Stimulated activated effector memory CD8-positive, alpha-beta T cell treated with anti-CD3 and anti-CD28 coated beads, Interleukin-12 subunit alpha, Interleukin-12 subunit beta, amount 100 ng/mL, for 72 hours (primary cell): Measurements from ENCODE around the gene SEPTIN2.
"Not testable (repeated sequence)": the region's sequence is repeated elsewhere in the genome, so short reads cannot be mapped to it uniquely, and the experiment has no call there.

Experiments
- ATAC-seq: fragments of 150-1000 bp; cut with Tn5 transposase; 2 replicates; pipeline ENCODE4 v1.10.0; 2021
- DNase-seq, 2 donors: peaks; one replicate each; pipeline ENCODE4 v3.0.0; 2021 to 2022; ENCODE audit warnings: low spot score in 2 of 2
- H3K27ac Mint-ChIP-seq: one replicate; pipeline ENCODE4 v1.8.0; 2022; ENCODE audit warnings: mild to moderate bottlenecking, mixed read lengths
- H3K36me3 Mint-ChIP-seq: one replicate; pipeline ENCODE4 v1.8.0; 2022; ENCODE audit warnings: mild to moderate bottlenecking, mixed read lengths
- H3K4me1 Mint-ChIP-seq: one replicate; pipeline ENCODE4 v1.8.0; 2022; ENCODE audit warnings: mixed read lengths
- H3K4me3 Mint-ChIP-seq: one replicate; pipeline ENCODE4 v1.8.0; 2022; ENCODE audit warnings: mild to moderate bottlenecking, mixed read lengths
- H3K9me3 Mint-ChIP-seq: one replicate; pipeline ENCODE4 v1.8.0; 2022; ENCODE audit warnings: mixed read lengths

The SEPTIN2 gene

GRCh38 chr2:241317391-241317790, 1.7 kb downstream of the SEPTIN2 start:
- H3K4me1 Mint-ChIP-seq = peaks cover 63% of the 10 kb centered on the region
- peak overlapping the region; percentile 100 for H3K27ac Mint-ChIP-seq
- no peaks in the 10 kb centered on the region for H3K9me3 Mint-ChIP-seq
- ATAC-seq (no peak), DNase-seq (no peak)
- H3K36me3 Mint-ChIP-seq = peaks cover 73% of the 10 kb centered on the region
- H3K4me3 Mint-ChIP-seq = peak overlapping the region; percentile 95

GRCh38 chr2:241318830-241319229, 3.1 kb downstream of the SEPTIN2 start:
- ATAC-seq, H3K9me3 Mint-ChIP-seq, DNase-seq, H3K27ac Mint-ChIP-seq: not testable (repeated sequence)
- Mint-ChIP-seq H3K36me3 (peaks cover 87% of the 10 kb centered on the region), H3K4me1 (peaks cover 59% of the 10 kb centered on the region), H3K4me3 (peak overlapping the region; percentile 95)

GRCh38 chr2:241320394-241320793, 4.7 kb downstream of the SEPTIN2 start:
- H3K4me3 Mint-ChIP-seq = peak overlapping the region; percentile 95

DNA sequence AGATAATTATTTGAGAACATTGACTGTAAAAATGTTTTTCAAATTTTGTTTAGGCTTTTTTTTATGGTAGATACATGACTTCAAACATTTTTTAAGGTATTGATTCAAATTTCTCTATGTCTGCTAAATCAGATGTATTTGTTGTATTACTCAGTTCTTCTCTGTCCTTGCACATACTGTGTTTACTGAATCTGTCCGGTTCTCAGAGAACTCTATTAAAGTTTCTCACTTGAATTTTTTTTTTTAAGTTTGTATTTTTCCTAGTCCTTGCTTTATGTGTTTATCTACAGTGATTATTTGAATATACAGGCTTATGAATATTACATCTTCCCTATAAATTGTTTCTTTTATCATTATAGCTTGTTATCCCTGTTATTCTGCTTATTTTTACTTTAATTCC, 5.3 kb downstream of the SEPTIN2 start:
- Mint-ChIP-seq H3K4me3 (peak overlapping the region; percentile 95), H3K27ac (peak overlapping the region; percentile 58), H3K4me1 (peaks cover 68% of the 10 kb centered on the region), H3K36me3 (peaks cover 98% of the 10 kb centered on the region), H3K9me3 (no peaks in the 10 kb centered on the region)
- DNase-seq = no peak
- ATAC-seq = no peak

More at GRCh38 chr2:241320394-241320793, 4.7 kb downstream of the SEPTIN2 start:
- ATAC-seq = no peak
- no peak for DNase-seq
- peaks cover 98% of the 10 kb centered on the region for H3K36me3 Mint-ChIP-seq
- H3K4me1 Mint-ChIP-seq = peaks cover 67% of the 10 kb centered on the region
- peak overlapping the region; percentile 58 for H3K27ac Mint-ChIP-seq
- no peaks in the 10 kb centered on the region for H3K9me3 Mint-ChIP-seq

DNA sequence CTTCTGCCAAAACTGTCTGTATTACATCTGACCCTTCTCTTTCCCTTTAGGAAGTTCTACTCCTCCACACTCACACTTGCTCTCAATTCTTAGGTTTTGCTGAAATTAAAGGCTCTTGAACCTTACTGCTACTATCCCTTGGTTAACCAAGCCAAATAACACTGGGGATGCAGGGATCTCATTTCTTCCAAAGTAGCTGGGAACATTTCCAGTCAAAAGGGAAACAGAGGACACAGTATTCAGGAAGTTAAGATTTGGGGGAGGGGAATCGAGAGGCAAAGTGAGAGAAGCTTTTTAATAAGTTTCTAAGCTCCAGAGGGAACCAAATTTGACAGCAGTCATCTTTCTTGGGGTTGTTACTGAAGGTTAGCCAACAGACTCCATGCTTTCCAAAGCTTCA, 6.2 kb downstream of the SEPTIN2 start:
- Mint-ChIP-seq H3K27ac (no peak overlapping the region), H3K4me3 (no peak overlapping the region)
- no peak for ATAC-seq

GRCh38 chr2:241323778-241324177, 8.1 kb downstream of the SEPTIN2 start:
- Mint-ChIP-seq H3K27ac (peak overlapping the region; percentile 53), H3K36me3 (peaks cover 97% of the 10 kb centered on the region), H3K4me3 (no peak overlapping the region), H3K9me3 (no peaks in the 10 kb centered on the region), H3K4me1 (peaks cover 54% of the 10 kb centered on the region)
- peak; percentile 64 for ATAC-seq
- no peak for DNase-seq

More for the DNA sequence above, 6.2 kb downstream of the SEPTIN2 start:
- DNase-seq = no peak
- peaks cover 64% of the 10 kb centered on the region for H3K4me1 Mint-ChIP-seq
- no peaks in the 10 kb centered on the region for H3K9me3 Mint-ChIP-seq
- peaks cover 97% of the 10 kb centered on the region for H3K36me3 Mint-ChIP-seq

GRCh38 chr2:241324775-241325174, 9.1 kb downstream of the SEPTIN2 start:
- H3K9me3 Mint-ChIP-seq = no peaks in the 10 kb centered on the region
- peaks cover 97% of the 10 kb centered on the region for H3K36me3 Mint-ChIP-seq
- H3K27ac Mint-ChIP-seq = no peak overlapping the region
- H3K4me3 Mint-ChIP-seq = no peak overlapping the region
- ATAC-seq = no peak
- DNase-seq = no peak
- peaks cover 47% of the 10 kb centered on the region for H3K4me1 Mint-ChIP-seq

GRCh38 chr2:241325257-241325656, 9.5 kb downstream of the SEPTIN2 start:
- Mint-ChIP-seq H3K9me3 (no peaks in the 10 kb centered on the region), H3K4me1 (peaks cover 42% of the 10 kb centered on the region), H3K27ac (no peak overlapping the region), H3K4me3 (no peak overlapping the region), H3K36me3 (peaks cover 97% of the 10 kb centered on the region)
- DNase-seq = no peak
- ATAC-seq = no peak

- no peak overlapping the region for H3K4me3 Mint-ChIP-seq
- H3K36me3 Mint-ChIP-seq = peaks cover 94% of the 10 kb centered on the region
- no peak overlapping the region for H3K27ac Mint-ChIP-seq
- ATAC-seq (no peak), DNase-seq (no peak)
- peaks cover 27% of the 10 kb centered on the region for H3K4me1 Mint-ChIP-seq
- no peaks in the 10 kb centered on the region for H3K9me3 Mint-ChIP-seq
These were observed 14.2 kb downstream of the SEPTIN2 start for GRCh38 chr2:241329669-241330615.

DNA sequence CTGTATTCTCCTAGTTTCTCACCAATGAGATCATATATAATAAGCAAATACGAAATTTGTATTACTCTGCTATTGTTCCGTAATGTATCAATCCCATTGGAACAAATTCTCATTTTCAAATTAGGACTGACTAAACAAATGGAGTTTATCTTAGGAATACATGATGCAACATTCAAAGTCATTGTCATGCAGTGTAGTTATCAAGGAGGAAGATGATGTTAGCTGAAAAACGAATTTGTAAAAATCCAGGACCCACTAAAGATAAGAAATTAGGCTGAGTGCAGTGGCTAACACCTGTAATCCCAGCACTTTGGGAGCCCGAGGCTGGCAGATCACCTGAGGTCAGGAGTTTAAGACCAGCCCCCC, 14.9 kb downstream of the SEPTIN2 start:
- ATAC-seq = no peak
- Mint-ChIP-seq H3K36me3 (peaks cover 94% of the 10 kb centered on the region), H3K27ac (no peak overlapping the region), H3K4me3 (no peak overlapping the region), H3K4me1 (peaks cover 24% of the 10 kb centered on the region), H3K9me3 (no peaks in the 10 kb centered on the region)
- DNase-seq = no peak

DNA sequence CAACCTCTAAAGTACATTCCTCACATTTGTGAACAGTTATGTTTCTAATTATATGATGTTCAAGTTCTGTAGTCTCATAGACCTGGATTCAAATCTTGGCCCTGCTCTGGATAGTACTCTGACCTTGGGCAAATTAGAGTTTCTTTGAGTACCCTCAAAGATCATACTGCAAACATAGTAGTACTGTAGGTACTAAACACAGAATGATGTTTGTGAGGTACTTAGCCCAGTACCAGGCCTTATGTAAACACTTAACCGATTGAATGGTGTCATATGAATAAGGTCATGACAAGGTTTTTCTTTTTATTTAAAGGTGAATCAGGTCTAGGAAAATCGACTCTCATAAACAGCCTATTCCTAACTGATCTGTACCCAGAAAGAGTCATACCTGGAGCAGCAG, 19.1 kb downstream of the SEPTIN2 start:
- ATAC-seq (no peak), DNase-seq (no peak)
- H3K27ac Mint-ChIP-seq = no peak overlapping the region
- H3K4me1 Mint-ChIP-seq = peaks cover 31% of the 10 kb centered on the region
- no peak overlapping the region for H3K4me3 Mint-ChIP-seq
- peaks cover 93% of the 10 kb centered on the region for H3K36me3 Mint-ChIP-seq
- H3K9me3 Mint-ChIP-seq = no peaks in the 10 kb centered on the region

DNA sequence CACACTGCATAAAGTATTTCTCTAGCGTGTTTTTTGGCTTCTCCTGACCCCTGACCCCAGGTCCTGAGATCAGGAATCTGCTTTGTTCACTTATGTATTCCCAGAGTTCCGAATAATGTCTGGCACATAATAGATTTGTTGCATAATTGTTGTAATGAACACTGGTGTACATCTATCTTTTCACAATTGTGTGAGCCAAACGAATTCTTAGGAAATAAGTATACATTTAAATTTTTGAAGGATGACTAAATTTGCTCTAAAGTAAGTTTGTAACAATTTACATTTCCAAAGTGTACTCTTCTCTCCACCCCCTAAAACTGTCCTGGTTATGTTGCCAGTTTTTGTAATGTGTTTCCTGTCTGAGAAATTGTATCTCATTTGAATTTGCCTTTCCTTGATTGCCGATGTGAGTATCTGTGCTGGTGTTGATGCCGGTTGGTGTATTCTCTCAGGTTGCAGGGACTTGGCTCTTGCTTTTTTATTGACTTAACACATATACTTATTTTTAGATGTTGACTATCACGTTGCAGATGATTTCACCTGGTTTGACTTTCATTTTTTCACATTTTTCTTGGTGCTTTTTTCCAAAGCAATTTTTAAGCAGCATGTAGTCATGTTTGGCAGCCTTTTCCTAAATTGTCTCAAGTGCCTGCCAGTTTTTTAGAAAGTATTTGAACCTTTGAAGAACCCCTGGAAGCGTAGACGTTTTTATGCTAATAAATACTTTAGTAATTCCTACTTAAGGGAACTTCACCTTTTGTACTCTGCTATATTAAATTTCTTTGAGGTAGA, 24.3 kb downstream of the SEPTIN2 start:
- no peak for ATAC-seq
- Mint-ChIP-seq H3K4me3 (no peak overlapping the region), H3K9me3 (no peaks in the 10 kb centered on the region), H3K4me1 (peaks cover 33% of the 10 kb centered on the region), H3K27ac (no peak overlapping the region), H3K36me3 (peaks cover 98% of the 10 kb centered on the region)
- DNase-seq = no peak

- H3K9me3 Mint-ChIP-seq = no peaks in the 10 kb centered on the region
- H3K4me1 Mint-ChIP-seq = peaks cover 30% of the 10 kb centered on the region
- no peak overlapping the region for H3K4me3 Mint-ChIP-seq
- peaks cover 98% of the 10 kb centered on the region for H3K36me3 Mint-ChIP-seq
- H3K27ac Mint-ChIP-seq = peak overlapping the region; percentile 32
- no peak for DNase-seq
- ATAC-seq = no peak
These were observed 25.0 kb downstream of the SEPTIN2 start for GRCh38 chr2:241340631-241341163.

DNA sequence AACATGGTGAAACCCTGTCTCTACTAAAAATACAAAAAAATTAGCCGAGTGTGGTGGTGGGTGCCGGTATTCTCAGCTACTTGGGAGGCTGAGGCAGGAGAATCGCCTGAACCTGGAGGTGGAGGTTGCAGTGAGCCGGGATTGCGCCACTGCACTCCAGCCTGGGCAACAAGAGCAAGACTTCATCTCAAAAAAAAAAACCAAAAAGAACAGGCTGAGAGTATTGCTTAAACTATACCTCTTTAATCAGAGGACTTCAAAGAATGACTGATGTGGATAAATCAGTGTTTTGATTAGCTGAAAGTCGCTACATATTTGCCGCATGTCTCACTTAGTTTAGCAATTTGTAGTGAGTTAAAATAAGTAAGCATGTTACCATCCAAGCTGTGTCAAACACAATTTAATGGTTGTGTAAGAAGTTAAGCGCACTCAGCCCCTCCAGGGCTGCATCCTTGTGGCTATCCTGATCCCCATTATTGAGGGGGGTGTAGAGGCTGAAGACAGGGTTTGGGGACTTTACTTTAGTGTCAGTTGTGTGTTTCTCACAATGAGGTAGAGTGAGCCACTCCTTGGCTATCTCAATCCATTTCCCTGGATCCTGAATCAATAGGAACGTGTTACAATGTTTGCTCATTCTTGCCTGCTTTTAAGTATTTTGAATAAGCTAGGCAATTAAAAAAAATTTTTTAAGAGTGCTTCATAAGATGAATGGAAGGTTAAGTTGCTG, 29.4 kb downstream of the SEPTIN2 start:
- ATAC-seq = no peak
- no peak overlapping the region for H3K4me3 Mint-ChIP-seq
- H3K9me3 Mint-ChIP-seq = no peaks in the 10 kb centered on the region
- DNase-seq = peak in 1 of 2 donors; percentile 8
- peaks cover 100% of the 10 kb centered on the region for H3K36me3 Mint-ChIP-seq
- H3K4me1 Mint-ChIP-seq = peaks cover 12% of the 10 kb centered on the region
- no peak overlapping the region for H3K27ac Mint-ChIP-seq

- Mint-ChIP-seq H3K9me3 (no peaks in the 10 kb centered on the region), H3K4me3 (no peak overlapping the region), H3K4me1 (peaks cover 11% of the 10 kb centered on the region), H3K27ac (peak overlapping the region; percentile 78), H3K36me3 (peaks cover 100% of the 10 kb centered on the region)
- ATAC-seq (no peak), DNase-seq (no peak)
These were observed 34.2 kb downstream of the SEPTIN2 start for GRCh38 chr2:241349941-241350340.
